Tibial nerve (tissue), 4 donors: ENCODE measurements around the gene SEC31A.

ENCODE experiments used
- EP300 ChIP-seq, 2 donors: sonication (generic); formaldehyde crosslinking; IDR thresholded peaks; one replicate each; pipeline ENCODE4 v1.6.1; 2017; ENCODE audit warnings: antibody characterized with exemption in 2 of 2, mild to moderate bottlenecking in 1 of 2
- POLR2A ChIP-seq, 2 donors: fragments of 450-650 bp; IDR thresholded peaks; one replicate each; pipeline ENCODE4 v1.6.1; 2017; ENCODE audit warnings: antibody characterized with exemption in 2 of 2, mild to moderate bottlenecking in 2 of 2, moderate library complexity in 2 of 2
- TF ChIP-seq, protein P1 (sequence below), 5 experiments: fragments of 200-600 bp in 3 of 5; fragments of 450-650 bp in 2 of 5; sonication (generic) in 3 of 5; IDR thresholded peaks; one replicate each; pipeline ENCODE4 v1.5.1; 2016 to 2019; ENCODE audit warnings: antibody characterized with exemption in 5 of 5, mild to moderate bottlenecking in 3 of 5, moderate library complexity in 2 of 5

DNA sequence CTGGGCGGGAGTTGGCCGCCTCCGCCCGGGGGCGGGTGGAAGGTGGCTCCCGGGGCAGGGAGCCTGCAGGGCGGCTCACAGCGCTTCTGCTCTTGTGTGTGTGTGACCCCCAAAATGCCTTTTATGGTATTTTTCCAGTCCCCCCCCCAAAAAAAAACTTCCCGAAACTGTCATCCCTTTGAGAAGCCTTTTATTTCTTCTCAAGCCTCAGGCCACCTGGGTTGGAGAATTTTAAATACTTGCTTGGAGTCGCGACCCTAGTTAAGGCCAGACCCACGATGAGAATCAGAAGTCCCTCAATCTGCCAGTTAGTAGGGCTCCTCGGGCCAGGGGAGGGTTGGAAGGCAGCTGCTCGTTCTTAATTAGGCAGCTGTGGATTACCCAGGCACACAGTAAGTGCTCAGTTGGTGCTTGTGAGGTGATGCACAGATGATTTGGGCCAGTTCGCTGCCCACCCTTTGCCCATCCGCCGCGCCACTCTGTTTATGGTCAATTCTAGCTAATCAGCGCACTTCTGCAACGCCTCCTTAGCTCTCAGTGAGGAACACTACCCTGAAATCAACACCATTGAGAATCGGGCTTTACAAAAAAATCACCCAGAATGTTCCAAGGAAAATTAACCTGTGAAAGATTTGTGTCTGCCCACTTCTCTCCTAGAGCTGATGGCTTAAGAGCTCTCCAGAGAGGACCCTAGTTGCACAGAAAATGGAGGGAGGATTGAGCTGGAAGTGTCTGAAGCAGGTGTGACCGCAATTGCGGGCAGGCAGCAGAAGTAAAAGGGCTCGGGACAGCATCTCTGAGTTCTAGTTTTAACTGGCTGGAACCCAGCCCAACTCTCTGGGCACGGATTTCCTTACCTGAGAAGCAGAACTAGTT, 91.7 kb downstream of the SEC31A start:
- TF ChIP-seq, protein P1, sequence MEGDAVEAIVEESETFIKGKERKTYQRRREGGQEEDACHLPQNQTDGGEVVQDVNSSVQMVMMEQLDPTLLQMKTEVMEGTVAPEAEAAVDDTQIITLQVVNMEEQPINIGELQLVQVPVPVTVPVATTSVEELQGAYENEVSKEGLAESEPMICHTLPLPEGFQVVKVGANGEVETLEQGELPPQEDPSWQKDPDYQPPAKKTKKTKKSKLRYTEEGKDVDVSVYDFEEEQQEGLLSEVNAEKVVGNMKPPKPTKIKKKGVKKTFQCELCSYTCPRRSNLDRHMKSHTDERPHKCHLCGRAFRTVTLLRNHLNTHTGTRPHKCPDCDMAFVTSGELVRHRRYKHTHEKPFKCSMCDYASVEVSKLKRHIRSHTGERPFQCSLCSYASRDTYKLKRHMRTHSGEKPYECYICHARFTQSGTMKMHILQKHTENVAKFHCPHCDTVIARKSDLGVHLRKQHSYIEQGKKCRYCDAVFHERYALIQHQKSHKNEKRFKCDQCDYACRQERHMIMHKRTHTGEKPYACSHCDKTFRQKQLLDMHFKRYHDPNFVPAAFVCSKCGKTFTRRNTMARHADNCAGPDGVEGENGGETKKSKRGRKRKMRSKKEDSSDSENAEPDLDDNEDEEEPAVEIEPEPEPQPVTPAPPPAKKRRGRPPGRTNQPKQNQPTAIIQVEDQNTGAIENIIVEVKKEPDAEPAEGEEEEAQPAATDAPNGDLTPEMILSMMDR (IDR thresholded peaks at IDR 0.05): no peak
- TF ChIP-seq POLR2A (IDR thresholded peaks at IDR 0.05) (no peak), EP300 (IDR thresholded peaks at IDR 0.05) (no peak)
